NCI-H510A treated with DMSO at 0.1 percent for 48 hours (cell line): ENCODE measurements around the gene TRABD2B.

Experiments used
- DNase-seq: peaks from one replicate; lab custom pipeline; 2025; lab: John Stamatoyannopoulos, UW

The TRABD2B gene

DNA sequence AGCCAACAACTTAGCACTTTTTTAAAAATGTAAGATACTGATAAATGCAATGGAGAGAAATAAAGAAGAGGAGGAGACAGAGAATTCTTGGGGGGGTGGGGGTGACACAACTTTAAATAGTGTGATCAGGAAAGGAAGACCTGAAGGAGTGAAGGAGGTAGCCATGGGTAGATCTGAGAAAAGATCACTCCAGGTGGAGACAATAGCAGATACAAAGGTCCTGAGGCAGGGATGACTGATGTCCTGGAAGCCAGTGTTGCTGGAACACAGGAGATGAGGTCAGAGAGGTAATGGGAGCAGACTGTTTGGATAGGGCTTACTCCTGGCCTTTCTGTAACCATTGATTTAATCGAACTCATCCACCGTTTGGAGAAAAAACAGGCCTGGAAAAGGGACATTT, 24.6 kb upstream of the TRABD2B start:
- DNase-seq, result no peak

DNA sequence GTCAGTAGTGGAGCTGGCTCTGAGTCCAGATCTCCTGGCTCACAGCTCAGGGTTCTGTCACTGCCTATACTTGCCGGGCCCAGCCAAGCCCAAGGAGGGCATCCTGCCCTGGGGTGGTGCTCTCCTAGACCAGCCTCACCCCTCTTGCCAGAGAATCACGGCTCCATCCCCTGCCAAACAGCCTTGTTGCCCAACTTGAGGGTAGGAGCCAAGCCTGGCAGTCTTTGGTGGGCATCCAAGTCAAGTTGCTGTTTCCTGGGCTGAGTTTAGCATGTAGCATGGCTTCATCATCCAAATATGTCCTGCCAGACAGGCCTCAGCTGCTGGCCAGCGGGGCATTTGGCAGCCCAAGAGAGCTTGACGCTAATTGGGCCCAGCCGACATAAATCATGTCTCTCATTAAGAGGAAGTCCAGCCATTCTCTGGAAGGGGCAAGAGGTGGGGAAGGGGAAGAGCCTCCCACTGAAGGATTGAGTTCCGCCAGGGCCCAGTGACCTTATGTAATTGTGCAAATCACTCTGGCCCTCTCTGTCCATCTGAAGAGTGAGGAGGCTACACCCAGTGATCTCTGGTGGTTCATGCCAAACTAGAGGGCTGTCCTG, 22.6 kb upstream of the TRABD2B start:
- no peak for DNase-seq

DNA sequence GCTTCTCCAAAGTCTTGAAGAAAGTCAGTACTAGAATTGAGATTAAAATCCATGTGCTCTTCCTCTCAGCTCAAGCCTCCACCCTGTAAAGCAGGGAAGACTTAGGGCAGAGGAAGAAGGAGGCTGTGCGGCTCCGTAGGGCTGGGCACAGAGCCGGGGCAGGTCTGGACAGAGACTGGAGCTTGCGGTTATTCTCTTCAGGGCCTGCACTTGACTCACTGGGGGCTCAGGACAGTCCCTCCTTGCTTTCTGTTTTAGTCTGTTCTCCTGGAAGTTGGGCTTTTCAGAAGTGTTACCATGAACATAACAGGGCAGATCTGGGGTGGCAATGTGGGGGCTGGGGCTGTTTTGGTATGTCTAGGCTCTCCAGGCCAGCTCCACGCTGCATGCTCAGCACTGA, 21.6 kb upstream of the TRABD2B start:
- DNase-seq, result no peak

- DNase-seq, result no peak
These were observed 20.5 kb upstream of the TRABD2B start for GRCh38 chr1:48017716-48018115.

DNA sequence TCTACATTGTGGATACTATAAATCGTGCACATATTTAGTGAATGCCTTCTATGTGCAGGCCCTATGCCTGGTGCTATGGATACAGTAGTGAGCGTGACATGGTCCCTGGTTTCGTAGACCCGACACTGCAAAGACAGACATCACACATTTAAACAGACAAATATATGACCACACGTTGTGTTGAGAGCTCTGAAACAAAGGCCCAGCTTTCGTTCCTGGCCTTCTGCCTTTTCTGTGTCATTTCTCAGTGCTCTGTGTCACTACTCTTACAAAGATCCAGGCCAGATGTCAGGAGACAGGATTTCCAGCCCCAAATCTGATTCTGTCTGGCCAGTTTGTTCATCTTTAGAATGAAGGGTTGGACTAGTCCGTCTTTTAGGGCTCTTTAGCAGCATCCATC, 19.3 kb upstream of the TRABD2B start:
- DNase-seq, result no peak

DNA sequence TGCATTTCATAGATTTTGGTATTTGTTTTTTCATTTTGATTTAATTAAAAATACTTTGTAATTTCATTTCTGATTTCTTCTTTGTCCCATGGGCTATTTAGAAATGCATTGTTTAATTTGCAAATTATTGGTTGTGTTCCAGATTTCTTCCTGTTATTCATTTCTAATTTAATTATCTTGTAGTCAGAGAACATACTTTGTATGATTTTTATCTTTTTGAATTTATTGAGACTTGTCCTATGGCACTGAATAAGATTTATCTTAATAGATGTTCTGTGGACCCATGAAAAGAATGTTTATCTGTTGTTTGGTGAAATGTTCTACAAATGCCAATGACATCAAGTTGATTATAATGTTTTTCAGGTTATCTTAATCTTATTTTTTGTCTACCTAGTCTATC, 16.1 kb upstream of the TRABD2B start:
- DNase-seq, result no peak

GRCh38 chr1:48007047-48007446, 9.9 kb upstream of the TRABD2B start:
- no peak for DNase-seq

DNA sequence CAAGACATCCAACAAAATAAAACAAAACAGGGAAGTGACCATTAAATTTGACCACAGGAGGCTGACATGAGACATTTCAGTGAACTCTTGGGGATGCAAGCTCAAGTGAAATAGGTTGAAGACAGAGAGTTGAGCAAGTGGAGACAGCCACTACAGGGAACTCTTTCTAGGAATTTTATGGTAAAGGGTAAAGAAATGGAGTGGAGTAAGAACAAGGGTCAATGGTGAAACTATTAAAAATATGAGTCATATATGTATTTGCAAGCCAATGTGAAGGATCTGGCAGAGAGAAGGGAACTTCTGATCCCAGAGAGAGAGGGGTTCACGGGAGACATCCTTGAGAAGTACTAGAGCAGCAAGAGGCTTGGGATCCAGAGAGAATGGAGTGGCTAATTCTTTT, 9.1 kb upstream of the TRABD2B start:
- no peak for DNase-seq

DNA sequence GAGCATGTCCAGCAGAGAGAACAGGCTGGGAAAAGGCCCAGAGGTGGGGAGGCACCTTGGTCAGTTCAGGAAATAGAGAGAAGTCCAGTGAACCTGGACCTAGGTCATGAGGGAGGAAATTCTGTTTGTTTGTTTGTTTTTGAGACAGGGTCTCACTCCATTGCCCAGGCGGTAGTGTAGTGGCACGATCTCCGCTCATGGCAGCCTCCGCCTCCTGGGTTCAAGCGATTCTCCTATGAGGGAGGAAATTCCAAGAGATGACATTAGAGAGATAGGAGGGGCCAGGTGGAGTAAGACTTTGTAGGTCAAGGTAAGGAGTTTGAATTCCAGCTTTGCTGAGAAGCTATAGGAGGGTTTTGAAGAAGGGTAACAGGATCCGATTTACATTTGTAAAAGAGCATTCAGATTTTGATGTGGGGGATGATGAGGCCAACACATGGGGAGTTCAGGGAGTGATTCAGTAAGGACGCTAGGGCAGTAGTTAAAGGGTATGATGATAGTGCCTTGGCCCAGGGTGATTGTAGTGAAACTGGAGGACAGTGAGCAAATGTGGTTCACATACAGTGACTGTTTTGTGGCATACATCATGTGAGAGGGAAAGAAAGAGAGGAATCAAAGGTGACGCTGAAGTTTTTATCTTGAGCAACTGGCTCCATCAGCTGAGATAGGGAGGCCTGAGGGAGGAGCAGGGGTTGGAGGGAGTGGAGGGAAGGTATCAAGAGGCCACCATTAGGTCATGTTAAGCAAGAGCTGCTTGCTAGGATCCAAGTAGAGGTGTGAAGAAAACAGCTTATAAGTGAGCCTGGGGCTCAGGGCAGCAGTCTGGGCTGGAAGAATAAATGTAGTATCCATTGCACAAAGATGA, 8.3 kb upstream of the TRABD2B start:
- DNase-seq, result no peak

DNA sequence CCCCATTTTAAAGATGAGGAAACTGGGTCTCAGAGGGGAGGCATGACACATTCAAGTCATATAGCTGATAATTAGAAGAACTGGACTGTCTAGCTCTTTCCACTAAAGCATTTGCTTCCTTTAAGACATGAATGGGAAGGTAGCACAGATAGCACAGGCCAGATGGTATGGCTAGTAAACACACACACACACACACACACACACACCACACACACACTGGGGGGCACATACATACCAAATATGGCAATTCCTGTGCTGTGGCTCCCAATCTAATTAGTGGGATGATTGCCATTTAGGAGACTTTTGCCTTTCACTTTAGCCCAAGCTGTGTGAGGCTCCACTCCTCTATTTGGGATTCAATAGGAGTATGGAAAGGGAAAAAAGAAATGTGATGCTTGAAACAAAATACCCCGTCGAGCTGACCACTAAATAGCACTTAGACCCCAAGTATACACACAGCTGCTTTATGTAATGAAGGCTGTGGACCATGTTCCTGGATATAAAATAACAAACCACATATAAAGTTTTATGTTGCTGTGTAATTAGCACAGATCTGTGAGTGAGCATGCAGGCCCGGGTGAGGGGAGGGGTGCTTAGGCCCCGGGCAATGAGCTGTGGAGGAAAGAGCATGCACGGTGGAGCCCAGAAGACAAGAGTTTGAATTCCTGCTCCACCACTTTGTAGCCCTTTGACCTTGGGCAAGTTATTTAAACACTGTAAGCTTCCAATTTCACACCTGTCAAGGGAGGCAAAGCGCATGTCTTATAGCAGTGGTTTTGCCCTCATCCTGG, 6.8 kb upstream of the TRABD2B start:
- peak; percentile 16 for DNase-seq

DNA sequence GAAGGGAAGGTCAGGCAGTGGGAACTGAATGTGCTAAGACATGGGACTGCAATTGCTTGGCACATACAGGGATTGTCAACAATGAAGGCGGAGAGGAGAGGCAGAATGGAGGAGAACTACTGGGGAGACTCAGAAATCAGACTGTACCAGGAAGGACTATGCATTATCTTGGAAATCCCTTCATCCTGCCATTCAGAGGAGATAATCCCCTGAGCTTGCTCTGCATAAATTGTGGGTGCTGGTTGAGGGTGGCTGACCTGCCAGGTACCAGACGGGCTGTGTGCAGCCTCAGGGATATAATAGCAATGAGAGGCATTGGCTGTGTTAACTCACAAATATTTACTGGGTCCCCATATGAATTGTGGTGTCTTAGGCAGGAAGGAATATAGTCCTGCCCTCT, 5.0 kb upstream of the TRABD2B start:
- no peak for DNase-seq

DNA sequence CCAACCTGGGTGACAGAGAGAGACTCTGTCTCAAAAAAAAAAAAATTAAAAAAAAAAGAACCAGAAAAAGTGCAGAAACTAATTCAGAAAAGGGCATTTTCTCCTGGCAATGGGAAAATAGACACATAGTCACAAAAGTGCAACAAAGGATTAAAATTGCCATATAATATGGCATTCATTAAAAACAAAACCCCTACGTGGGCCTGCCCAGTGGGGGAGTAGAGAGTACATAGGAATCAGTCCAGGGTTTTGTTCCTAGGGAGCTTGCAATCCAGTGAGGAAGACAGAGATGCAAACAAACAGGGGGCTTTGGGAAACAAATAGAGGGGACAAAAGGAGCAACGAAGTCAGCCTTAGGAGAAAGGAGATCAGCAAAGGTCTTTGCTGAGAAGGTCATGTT, 4.5 kb upstream of the TRABD2B start:
- no peak for DNase-seq

DNA sequence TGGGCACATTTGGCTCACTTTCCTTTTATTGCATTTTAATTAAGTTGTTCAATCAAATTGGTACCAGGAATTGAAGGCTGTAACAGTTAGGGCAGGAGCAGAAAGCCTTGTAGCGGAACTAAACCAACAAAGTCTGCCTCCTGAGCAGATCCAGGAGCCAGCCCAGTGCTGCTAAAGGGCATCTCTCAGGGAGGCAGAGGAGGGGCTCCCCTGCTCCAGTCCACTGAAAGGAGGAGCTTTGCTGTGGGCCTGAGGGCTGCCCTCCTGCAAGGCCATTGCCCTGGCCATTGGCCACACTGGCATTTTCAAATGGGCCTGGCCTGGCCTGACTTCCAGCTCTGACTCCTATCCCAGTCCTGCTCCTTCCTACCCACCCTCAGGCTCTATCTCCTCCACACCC, 3.7 kb upstream of the TRABD2B start:
- no peak for DNase-seq

- DNase-seq, result no peak
These were observed 1.9 kb upstream of the TRABD2B start for GRCh38 chr1:47999097-47999496.

- DNase-seq, result no peak
These were observed 1.3 kb upstream of the TRABD2B start for GRCh38 chr1:47998396-47998990.

- DNase-seq, result no peak
These were observed 569 bp downstream of the TRABD2B start for GRCh38 chr1:47996406-47997226.

DNA sequence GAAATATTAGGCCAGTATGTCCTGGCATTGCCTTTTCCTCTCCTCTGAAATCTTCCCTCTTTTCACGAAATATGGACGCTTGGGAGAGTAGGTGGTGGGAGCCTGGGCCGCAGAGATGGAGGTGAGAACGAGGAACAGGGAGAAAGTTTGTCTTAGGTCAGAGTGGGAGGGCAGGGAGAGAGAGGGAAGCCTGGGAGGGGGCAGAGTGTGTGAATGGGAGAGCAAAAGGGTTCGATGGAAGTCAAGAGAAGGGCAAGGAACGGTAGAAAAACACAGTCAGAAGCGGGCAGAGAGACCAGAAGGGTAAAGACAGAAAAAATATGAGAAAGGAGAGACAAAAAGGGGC, 1.2 kb downstream of the TRABD2B start:
- DNase-seq, result no peak

DNA sequence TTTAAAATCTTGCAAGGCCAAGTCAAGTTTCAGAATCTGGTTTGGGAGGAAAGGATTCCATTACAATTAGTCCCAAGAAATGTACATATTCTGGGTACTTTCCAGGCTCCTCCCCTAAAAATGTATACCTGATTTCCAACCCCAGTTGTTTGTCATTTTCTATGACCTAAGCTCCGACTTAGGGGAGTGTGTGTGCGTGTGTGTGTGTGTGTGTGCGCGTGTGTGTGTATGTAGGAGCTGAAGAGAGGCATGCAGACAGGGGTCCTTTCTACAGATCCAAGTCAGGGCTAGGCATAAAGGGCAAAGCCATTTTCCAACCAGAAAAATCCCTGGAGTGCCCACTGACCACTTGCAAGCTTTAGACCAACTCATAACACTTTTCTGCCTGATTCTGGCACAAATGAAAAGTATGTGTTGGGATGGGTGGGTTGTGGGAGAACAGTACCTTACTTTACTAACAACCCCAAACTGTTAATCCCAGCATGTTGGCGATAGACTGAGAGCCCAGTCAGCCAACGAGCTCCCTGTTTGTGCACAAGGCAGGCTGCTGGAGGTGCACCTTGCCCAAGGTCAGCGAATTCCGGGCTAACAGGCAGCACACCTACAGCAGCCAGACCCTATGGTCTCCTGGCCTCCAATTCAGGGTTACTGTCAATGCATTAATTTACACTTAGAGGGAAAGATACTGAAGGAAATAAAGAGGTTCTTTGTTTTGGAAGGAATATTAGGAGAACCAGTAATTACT, 1.7 kb downstream of the TRABD2B start:
- DNase-seq, result no peak

DNA sequence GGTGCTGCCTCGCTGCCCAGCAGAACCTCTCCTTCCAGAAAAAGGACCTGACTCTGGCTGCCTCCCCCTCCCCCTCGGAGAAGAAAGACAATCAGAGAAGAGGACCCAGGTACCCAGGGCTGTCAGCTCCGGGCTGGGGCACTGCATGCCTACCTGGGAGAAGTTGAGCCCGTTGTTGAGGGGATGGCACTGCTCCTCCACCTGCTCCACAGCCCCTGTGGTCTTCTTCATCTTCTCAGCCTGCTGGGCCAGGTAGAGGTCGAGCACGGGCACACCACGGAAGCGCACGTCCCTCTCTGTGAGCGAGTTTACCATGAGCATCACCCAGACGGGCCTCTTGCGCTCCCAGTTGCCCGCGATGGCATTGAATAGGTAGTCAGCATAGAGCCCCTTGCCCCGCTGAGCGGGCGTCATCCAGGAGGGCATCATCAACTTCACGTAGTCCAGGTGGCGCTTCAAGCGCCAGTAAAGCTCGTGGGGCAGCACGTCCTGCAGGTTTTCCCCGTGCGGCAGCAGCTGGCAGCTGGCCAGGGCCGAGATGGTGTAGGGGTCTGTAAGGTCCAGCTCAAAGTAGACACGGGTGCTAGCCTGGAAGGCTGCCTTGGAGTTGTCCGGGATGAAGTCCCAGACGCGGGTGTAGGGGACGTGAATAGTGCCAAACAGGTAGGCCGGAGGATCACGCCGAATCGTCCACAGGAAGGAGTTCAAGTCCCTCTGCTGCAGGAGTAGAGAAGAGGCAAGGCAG, 3.1 kb downstream of the TRABD2B start:
- no peak for DNase-seq

- DNase-seq, result no peak
These were observed 3.8 kb downstream of the TRABD2B start for GRCh38 chr1:47993416-47993740.
